NB4 (cell line): ENCODE results near the gene GNG7.
"Not testable (repeated sequence)": the region's sequence is repeated elsewhere in the genome, so short reads cannot be mapped to it uniquely, and the experiment has no call there.

Experiments
- DNase-seq: peaks from one replicate; pipeline ENCODE4 v3.0.0; 2010; ENCODE audit warnings: low read depth
- H3K4me3 ChIP-seq: one replicate; pipeline ENCODE4 v1.5.1; 2011; ENCODE audit warnings: mild to moderate bottlenecking, low read depth, low read length, moderate library complexity
- CTCF ChIP-seq: IDR thresholded peaks from one replicate; pipeline ENCODE4 v1.5.1; 2012; ENCODE audit warnings: low read depth, low read length
- MAX ChIP-seq: IDR thresholded peaks from 2 replicates; pipeline ENCODE4 v1.6.1; 2011; ENCODE audit warnings: low read depth, low read length
- MYC ChIP-seq: IDR thresholded peaks from 2 replicates; pipeline ENCODE4 v1.6.1; 2011; ENCODE audit warnings: low read depth, low read length
- POLR2A ChIP-seq: IDR thresholded peaks from 2 replicates; pipeline ENCODE4 v1.6.1; 2011; ENCODE audit warnings: mild to moderate bottlenecking; ENCODE audit not compliant: insufficient read length; ENCODE audit errors: extremely low read depth

Gene GNG7

DNA sequence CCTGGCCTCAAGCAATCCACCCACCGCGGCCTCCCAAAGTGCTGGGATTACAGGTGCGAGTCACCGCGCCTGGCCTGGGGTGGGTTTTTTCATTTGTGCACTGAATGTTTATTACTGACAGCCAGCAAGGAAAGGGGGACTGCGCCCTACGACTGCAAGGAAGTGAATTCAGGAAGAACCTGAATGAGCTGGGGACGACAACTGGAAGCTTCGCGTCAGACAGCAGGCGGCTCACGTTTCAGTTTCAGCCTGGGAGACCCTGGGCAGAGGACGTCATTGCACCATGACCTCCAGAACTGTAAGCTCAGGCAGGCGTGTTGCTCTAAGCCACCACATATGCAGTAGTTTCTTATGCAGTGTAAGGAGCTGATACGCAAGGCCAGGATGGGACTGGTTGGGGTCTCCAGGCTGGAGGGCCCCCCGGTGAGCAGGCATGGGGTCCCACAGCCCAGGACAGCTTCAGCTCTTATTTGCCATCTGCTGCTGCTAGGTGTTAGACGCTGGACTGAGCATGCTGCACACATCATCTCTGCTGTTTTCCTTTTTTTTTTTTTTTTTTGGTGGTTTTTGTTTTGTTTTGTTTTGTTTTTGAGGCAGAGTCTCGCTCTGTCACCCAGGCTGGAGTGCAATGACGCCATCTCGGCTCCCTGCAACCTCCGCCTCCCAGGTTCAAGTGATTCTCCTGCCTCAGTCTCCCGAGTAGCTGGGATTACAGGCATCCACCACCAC, 160.0 kb downstream of the GNG7 start:
- TF ChIP-seq MAX (no peak), MYC (no peak)
- peak; percentile 51 for DNase-seq
- H3K4me3 ChIP-seq, result no peak overlapping the region

DNA sequence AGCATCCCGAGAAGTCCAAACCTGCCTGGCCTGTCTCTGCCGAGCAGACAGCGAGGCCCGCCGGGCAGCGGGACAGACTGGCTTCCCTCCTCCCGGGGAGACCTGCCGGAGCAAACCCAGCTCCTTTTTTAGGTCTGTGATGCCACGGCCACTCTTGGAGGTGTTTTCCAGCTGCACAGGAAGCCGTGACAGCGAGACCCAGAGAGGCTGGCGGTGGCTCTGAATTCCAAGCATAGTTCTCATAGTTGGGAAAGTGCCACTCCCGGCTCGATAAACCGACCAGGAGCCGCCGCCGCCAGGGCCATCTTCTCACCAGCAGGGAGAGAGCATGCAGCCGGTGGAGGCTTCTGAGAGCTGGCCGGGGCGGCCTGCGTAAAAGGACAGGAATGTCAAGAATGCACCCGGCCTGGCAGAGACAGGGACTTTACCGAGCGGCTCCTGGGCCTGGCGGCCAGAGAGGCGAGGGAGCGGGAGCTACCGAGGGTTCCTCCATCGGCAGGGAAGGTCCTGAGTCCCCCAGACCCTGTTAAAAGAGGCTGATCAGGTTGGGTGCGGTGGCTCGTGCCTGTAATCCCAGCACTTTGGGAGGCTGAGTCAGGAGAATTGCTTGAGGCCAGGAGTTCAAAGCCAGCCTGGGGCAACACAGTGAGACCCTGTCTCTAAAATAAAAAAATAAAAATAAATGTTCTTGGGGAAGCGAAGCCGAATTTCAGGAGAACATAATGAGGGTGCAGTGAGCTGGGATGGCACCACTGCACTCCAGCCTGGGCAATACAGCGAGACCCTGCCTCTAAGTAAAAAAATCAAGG, 161.6 kb downstream of the GNG7 start:
- no peak overlapping the region for H3K4me3 ChIP-seq
- no peak for DNase-seq
- TF ChIP-seq MYC, result no peak
- TF ChIP-seq POLR2A, result no peak
- no peak for TF ChIP-seq CTCF
- TF ChIP-seq MAX, result no peak

GRCh38 chr19:2540251-2540645, 162.2 kb downstream of the GNG7 start:
- TF ChIP-seq POLR2A (no peak), MAX (no peak), MYC (no peak), CTCF (no peak)
- no peak for DNase-seq
- H3K4me3 ChIP-seq, result no peak overlapping the region

DNA sequence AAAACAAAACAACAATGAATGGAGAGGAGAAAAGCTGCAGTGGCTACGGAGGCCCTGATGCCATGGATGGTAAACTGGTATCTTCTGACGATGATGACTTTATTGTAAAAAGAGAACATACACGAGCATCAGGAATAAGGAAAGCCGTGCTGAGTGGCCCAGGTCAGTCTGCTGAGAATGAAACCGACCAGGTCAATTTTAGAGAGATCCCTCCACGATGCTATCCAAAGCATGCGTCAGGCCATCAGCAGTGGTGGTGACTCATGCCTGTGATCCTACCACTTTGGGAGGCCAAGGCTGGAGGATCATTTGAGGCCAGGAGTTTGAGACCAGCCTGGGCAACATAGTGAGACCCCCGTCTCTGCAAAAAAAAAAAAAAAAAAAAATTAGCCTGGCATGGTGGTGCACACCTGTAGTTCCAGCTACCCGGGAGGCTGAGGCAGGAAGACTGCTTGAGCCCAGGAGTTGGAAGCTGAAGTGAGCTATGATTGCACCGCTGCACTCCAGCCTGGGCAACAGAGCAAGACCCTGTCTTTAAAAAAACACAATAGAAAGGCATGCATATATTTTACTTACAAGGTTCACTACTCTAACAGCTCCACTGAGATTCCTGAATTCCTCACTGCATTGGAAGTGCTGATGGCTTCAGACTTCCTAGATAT, 164.3 kb downstream of the GNG7 start:
- TF ChIP-seq MAX (no peak), POLR2A (no peak), CTCF (no peak), MYC (no peak)
- no peak overlapping the region for H3K4me3 ChIP-seq
- DNase-seq, result no peak

- not testable (repeated sequence) for H3K4me3 ChIP-seq
- DNase-seq, result peak; percentile 61
These were observed 164.9 kb downstream of the GNG7 start for GRCh38 chr19:2537584-2537983.

DNA sequence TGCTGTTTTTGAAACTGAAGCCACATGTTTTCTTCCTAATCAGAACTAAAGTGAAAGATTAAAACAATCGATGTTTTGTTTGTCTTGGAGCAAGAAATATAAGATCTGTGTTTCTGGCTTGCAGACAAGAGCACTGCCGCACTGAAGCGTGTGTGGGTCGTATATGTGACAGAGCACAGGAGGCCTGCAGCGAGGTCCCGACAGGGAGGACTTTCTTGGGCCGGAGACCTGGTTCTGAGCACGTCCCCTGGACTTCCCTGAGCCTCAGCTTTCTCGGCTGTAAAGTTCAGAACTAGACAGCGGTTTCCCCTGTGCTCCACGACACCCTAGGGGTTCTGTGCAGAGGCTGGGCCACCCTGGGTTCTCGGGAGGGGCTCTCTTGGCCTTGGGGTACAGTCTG, 166.0 kb downstream of the GNG7 start:
- TF ChIP-seq POLR2A, result no peak
- no peak for TF ChIP-seq CTCF
- no peak for TF ChIP-seq MAX
- no peak for TF ChIP-seq MYC
- DNase-seq, result no peak
- H3K4me3 ChIP-seq, result no peak overlapping the region
